Nucleus accumbens (tissue), 56 donors: ENCODE results near the gene TAF4B.
"Not testable (repeated sequence)": the region's sequence is repeated elsewhere in the genome, so short reads cannot be mapped to it uniquely, and the experiment has no call there.

ENCODE experiments used
- DNase-seq, 56 donors: peaks; one replicate each; lab custom pipeline; 2025; lab: John Stamatoyannopoulos, UW

TAF4B gene

GRCh38 chr18:26301681-26302080, 75.4 kb downstream of the TAF4B start:
- peak in 6 of 56 donors; percentile 3 to 23 (median 6) for DNase-seq

- DNase-seq: not testable (repeated sequence)
These were observed 77.0 kb downstream of the TAF4B start for GRCh38 chr18:26303222-26303621.

GRCh38 chr18:26304511-26304910, 78.3 kb downstream of the TAF4B start:
- no peak for DNase-seq

- peak in 9 of 56 donors; percentile 1 to 57 (median 13) for DNase-seq
These were observed 81.0 kb downstream of the TAF4B start for GRCh38 chr18:26307161-26307773.

GRCh38 chr18:26309281-26309680, 83.0 kb downstream of the TAF4B start:
- no peak for DNase-seq

GRCh38 chr18:26312199-26312598, 86.0 kb downstream of the TAF4B start:
- no peak for DNase-seq

GRCh38 chr18:26317398-26317797, 91.2 kb downstream of the TAF4B start:
- DNase-seq: no peak

GRCh38 chr18:26320686-26321085, 94.4 kb downstream of the TAF4B start:
- no peak for DNase-seq

GRCh38 chr18:26322890-26323653, 96.8 kb downstream of the TAF4B start:
- no peak for DNase-seq

GRCh38 chr18:26325771-26326170, 99.5 kb downstream of the TAF4B start:
- no peak for DNase-seq

GRCh38 chr18:26327062-26327461, 100.8 kb downstream of the TAF4B start:
- DNase-seq: no peak

GRCh38 chr18:26332991-26333390, 106.7 kb downstream of the TAF4B start:
- DNase-seq: no peak

GRCh38 chr18:26335156-26335555, 108.9 kb downstream of the TAF4B start:
- DNase-seq: no peak

- no peak for DNase-seq
These were observed 109.6 kb downstream of the TAF4B start for GRCh38 chr18:26335571-26336487.

- no peak for DNase-seq
These were observed 110.3 kb downstream of the TAF4B start for GRCh38 chr18:26336572-26336971.

GRCh38 chr18:26342646-26343045, 116.4 kb downstream of the TAF4B start:
- DNase-seq: no peak

- no peak for DNase-seq
These were observed 124.7 kb downstream of the TAF4B start for GRCh38 chr18:26350961-26351360.

- no peak for DNase-seq
These were observed 130.0 kb downstream of the TAF4B start for GRCh38 chr18:26356045-26356785.

GRCh38 chr18:26357960-26358359, 131.7 kb downstream of the TAF4B start:
- DNase-seq: no peak

GRCh38 chr18:26362021-26362420, 135.8 kb downstream of the TAF4B start:
- DNase-seq: no peak
